Measurements from ENCODE around the gene PEAK1. TPM values are rescaled to one million over a fixed set of nuclear protein-coding genes. Genes with fewer than 3 reads are reported as not detected.

Gene PEAK1
- total RNA-seq, 6 experiments from 2014 or later, result 85.6 to 110 (median 95.8) TPM

DNA sequence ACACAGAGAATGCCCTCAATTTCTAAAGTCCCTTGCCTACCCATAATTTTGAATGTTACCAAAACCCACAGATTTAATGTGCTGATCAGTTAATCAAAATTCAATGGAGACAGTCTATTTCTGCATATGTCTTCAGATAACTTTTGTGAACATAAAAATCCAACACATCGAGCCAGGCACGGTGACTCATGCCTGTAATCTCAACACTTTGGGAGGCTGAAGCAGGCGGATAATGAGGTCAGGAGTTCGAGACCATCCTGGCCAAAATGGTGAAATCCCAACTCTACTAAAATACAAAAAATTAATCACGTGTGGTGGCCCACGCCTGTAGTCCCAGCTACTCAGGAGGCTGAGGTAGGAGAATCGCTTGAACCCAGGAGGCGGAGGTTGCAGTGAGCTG lies 49.3 kb downstream of the PEAK1 start:
- H3K4me3 Mint-ChIP-seq, result no peak overlapping the region
- H3K4me1 Mint-ChIP-seq (ENCODE audit: low read depth), result peaks cover 38% of the 10 kb centered on the region
- H3K36me3 Mint-ChIP-seq (ENCODE audit: low read depth), result peaks cover 13% of the 10 kb centered on the region
- no peaks in the 10 kb centered on the region for H3K9me3 Mint-ChIP-seq
- H3K27me3 Mint-ChIP-seq (ENCODE audit: insufficient read depth), result no peaks in the 10 kb centered on the region
- H3K27ac Mint-ChIP-seq, result no peak overlapping the region
- TF ChIP-seq CTCF (IDR thresholded peaks at IDR 0.05), result no peak
- DNase-seq, result no peak

DNA sequence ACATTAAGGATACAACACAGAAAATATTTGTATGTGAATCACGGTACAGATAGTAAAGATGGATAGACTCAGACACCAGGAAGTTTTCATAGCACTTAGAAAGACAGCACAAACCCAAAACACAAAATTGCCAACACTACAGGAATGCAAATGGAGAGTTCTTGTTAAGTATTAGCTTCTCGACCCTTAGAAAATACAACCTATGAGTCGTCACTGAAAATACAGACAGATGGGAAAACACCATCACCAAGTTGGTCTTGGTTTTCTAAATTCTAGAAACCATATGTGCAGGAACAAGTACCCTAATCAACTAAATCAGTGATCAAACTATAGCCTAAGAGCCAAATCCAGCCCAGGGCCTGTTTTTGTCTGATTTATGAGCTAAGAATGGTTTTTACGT lies 50.7 kb downstream of the PEAK1 start:
- H3K9me3 Mint-ChIP-seq, result no peaks in the 10 kb centered on the region
- DNase-seq, result peak; percentile 43
- H3K27me3 Mint-ChIP-seq (ENCODE audit: insufficient read depth), result no peaks in the 10 kb centered on the region
- peak overlapping the region; percentile 30 for H3K27ac Mint-ChIP-seq
- peaks cover 13% of the 10 kb centered on the region for H3K36me3 Mint-ChIP-seq (ENCODE audit: low read depth)
- H3K4me3 Mint-ChIP-seq, result no peak overlapping the region
- no peak for TF ChIP-seq CTCF (IDR thresholded peaks at IDR 0.05)
- peaks cover 38% of the 10 kb centered on the region for H3K4me1 Mint-ChIP-seq (ENCODE audit: low read depth)

- Mint-ChIP-seq H3K36me3 (ENCODE audit: low read depth) (peaks cover 16% of the 10 kb centered on the region), H3K27me3 (ENCODE audit: insufficient read depth) (no peaks in the 10 kb centered on the region), H3K4me1 (ENCODE audit: low read depth) (peaks cover 31% of the 10 kb centered on the region), H3K4me3 (no peak overlapping the region), H3K9me3 (no peaks in the 10 kb centered on the region), H3K27ac (no peak overlapping the region)
- DNase-seq, result no peak
- no peak for TF ChIP-seq CTCF (IDR thresholded peaks at IDR 0.05)
Observed at GRCh38 chr15:77367631-77368030, 52.3 kb downstream of the PEAK1 start.

- peaks cover 29% of the 10 kb centered on the region for H3K36me3 Mint-ChIP-seq (ENCODE audit: low read depth)
- peaks cover 18% of the 10 kb centered on the region for H3K4me1 Mint-ChIP-seq (ENCODE audit: low read depth)
Observed at GRCh38 chr15:77361456-77361855, 58.4 kb downstream of the PEAK1 start.

GRCh38 chr15:77358545-77359240 lies 61.2 kb downstream of the PEAK1 start:
- Mint-ChIP-seq H3K27ac (0 out of 2 replicates have a peak overlapping the region, but pooled peaks have one; percentile 0), H3K36me3 (ENCODE audit: low read depth) (peaks cover 22% of the 10 kb centered on the region), H3K4me1 (ENCODE audit: low read depth) (peaks cover 27% of the 10 kb centered on the region), H3K4me3 (no peak overlapping the region), H3K9me3 (no peaks in the 10 kb centered on the region), H3K27me3 (ENCODE audit: insufficient read depth) (no peaks in the 10 kb centered on the region)
- no peak for DNase-seq
- TF ChIP-seq CTCF (IDR thresholded peaks at IDR 0.05), result no peak

More at GRCh38 chr15:77361456-77361855, 58.4 kb downstream of the PEAK1 start:
- Mint-ChIP-seq H3K27me3 (ENCODE audit: insufficient read depth) (no peaks in the 10 kb centered on the region), H3K4me3 (no peak overlapping the region), H3K27ac (no peak overlapping the region), H3K9me3 (no peaks in the 10 kb centered on the region)
- no peak for TF ChIP-seq CTCF (IDR thresholded peaks at IDR 0.05)
- no peak for DNase-seq
